Transverse colon (tissue), 3 donors: Measurements from ENCODE around the gene KATNIP.

Experiments used
- CTCF ChIP-seq, 5 experiments: fragments of 200-600 bp in 3 of 5; fragments of 450-650 bp in 2 of 5; sonication (generic) in 3 of 5; IDR thresholded peaks; 1 replicate in 2 of 5; 2 replicates in 3 of 5; pipeline ENCODE4 v1.5.1; 2016 to 2017; ENCODE audit warnings: antibody characterized with exemption in 5 of 5, inconsistent platforms in 3 of 5, mild to moderate bottlenecking in 2 of 5, moderate library complexity in 1 of 5
- POLR2A ChIP-seq: fragments of 450-650 bp; IDR thresholded peaks from one replicate; pipeline ENCODE4 v1.6.1; 2016; ENCODE audit warnings: antibody characterized with exemption, mild to moderate bottlenecking, moderate library complexity

- TF ChIP-seq CTCF (IDR thresholded peaks at IDR 0.05) (no peak), POLR2A (no peak)
These were observed 29.4 kb downstream of the KATNIP start for GRCh38 chr16:27579087-27579980.
